Measurements from ENCODE around the gene RIT1.

The RIT1 gene

DNA sequence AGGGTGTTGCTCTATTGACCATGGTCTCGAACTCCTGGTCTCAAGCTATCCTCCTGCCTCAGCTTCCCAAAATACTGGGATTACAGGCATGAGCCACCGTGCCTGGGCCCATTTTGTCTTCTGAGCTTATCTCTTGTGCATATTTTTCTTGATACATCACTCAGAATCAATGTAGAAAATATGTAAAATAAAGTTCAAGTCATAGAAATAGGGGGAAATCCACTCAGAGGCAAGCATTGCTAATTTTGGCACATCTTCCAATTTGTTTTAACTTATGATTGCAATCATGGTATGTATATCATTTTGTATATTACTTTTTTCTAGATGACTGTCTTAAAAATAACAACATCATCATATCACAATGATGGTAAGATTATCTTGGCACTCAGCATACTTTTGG is 21.6 kb downstream of the RIT1 start:
- DNase-seq: no peak

DNA sequence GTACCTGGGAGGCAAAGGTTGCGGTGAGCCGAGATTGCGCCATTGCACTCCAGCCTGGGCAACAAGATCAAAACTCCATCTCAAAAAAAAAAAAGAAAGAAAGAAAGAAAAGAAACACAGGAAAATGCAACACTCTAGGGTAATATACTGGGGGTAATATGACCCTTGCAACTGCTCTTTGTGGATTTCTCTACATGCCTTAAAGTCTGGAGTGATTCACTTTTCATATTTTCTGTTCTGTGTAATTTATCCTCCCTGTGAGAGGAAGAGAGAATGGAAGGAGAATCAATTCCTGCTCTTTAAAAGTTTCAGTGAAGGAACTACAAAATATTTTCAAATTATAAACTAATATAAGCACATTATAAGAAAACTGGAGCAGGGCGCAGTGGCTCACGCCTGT is 22.7 kb downstream of the RIT1 start:
- DNase-seq: no peak

DNA sequence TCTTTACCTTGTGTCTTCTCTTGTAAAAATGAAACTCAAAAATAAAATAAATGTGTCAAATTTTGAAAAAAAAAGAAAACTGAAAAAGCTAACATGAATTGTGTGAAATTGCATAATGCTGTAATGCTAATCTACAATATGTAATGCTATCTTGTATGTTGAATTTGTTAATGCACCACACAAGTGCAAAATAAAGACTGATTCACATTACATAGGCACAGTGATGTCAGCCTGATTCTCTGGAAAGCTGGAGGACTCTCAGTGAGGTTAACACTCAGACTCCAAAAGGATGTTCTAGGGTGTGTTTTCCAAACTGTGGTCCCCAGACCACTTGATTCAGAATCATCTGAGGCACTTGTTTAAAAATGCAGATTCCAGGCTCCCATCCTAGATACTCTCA is 26.2 kb downstream of the RIT1 start:
- no peak for DNase-seq

DNA sequence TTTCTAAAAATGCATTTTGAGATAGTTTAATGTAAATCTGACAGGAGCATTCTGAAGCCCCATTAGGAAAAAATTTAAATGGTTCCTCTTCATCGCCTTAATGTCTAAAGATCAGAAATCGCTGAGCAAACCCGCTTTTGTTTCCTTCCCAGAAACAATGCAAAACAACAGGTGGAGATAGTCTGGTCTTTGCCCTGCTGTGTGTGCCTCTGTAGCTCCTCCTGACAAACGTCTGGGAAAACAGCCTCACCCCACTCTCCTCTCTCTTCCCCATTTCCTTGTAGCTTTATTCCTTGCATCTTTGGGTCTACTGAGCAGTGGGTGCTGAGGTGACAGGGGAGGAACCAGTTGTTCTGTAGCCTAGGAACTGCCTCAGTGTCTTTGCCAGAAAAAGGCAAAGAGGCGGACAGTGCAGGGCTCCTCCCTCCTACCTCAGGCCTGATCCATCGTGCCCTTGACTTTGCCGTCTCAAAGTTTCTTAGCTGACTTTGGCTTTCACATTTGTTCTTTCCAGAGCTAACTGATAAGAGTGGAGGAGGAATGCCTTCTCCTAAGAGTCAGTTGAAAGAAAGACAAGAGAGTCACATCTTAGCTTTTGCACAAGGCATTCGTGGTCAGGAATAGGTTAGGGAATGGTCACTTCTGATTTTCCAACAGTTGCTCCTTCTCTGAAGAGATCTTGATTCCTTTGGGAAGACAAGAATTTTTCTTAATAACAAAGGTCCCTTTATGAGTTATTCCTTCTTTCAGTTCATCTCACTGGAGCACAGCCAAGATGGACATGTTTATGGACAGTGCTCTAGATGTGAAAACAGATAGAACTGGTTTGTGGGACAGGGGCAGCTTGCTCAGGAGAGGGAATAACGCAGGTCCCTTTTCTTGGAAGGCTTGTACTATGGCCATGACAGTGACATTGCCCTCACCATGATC is 26.9 kb downstream of the RIT1 start:
- DNase-seq: no peak

DNA sequence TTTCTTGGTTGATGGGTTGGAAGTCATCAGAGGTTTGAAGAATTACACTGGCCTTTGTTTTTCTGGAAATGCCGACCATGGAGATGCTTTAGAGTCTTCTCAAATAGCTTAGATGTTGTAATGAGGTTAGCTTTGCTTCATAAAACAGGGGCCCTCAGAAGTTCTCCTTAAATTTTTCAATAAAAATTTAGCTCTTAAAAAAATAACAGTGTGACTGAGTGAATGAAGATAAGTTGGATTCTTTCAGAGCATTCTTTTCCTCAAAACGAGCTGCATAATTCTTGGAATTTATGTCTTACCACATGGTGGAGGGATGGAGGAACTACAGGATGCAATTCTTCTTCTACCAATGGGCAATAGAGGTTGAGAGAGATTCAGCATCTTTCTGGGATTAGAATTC is 28.4 kb downstream of the RIT1 start:
- no peak for DNase-seq

DNA sequence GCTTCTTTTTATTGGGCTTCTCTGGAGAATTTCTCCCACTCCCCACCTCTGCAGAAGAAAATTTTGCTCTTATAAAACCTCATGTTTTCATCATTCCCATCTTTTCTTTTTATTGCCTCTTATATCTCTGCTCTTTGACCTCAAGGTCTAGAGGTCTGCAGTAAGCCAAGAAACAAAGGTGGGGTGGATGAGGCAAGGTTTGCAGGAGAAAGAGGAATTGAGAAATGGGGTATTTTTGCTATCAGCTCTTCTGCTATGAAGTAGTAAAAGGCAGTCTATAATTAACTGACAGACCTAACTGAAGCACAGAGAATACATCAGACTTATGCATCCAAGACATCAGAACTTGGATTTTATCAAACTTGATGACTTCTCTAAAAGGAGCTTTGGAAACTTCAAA is 28.9 kb downstream of the RIT1 start:
- no peak for DNase-seq

DNA sequence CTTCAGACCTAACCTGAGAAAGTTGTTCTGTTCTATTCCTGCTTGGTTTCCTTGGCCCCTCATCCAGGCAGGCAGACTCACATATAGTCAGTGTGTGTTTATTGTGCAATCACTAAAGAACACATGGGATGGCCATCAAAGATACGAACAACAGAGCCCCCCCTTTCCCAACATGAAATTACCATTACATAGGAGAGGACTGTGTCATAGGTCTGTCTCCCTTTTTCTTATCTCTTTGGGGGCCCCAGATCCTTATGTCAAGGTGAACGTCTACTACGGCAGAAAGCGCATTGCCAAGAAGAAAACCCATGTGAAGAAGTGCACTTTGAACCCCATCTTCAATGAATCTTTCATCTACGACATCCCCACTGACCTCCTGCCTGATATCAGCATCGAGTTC is 30.2 kb downstream of the RIT1 start:
- DNase-seq: no peak

DNA sequence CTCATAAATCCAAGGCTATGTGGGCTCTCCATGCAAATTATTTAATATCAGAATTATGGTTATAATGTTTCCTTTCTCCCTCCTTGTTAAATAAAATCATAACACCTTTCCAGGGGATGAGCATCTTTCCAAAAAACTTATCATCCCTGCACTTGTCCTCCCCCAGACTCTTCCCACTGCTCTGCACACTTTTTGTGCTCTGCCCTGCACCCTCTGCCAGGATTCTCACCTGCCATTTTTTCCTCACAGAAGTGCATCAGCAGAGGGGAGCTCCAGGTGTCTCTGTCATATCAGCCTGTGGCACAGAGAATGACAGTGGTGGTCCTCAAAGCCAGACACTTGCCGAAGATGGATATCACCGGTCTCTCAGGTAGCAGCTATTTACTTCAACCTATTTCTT is 30.9 kb downstream of the RIT1 start:
- DNase-seq: no peak

DNA sequence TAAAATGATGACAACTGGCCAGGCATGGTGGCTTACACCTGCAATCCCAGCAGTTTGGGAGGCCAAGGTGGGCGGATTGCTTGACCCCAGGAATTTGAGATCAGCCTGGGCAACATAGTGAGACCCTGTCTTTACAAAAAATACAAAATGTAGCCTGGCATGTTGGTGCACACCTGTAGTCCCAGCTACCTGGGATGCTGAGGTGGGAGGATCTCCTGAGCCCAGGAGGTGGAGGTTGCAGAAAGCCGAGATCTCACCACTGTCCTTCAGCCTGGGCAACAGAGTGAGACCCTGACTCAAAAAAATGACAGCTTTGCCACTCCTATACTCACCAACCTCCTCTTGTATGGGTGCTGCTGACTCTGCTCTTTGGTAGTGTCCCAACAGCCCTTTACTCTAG is 33.2 kb downstream of the RIT1 start:
- DNase-seq: no peak

DNA sequence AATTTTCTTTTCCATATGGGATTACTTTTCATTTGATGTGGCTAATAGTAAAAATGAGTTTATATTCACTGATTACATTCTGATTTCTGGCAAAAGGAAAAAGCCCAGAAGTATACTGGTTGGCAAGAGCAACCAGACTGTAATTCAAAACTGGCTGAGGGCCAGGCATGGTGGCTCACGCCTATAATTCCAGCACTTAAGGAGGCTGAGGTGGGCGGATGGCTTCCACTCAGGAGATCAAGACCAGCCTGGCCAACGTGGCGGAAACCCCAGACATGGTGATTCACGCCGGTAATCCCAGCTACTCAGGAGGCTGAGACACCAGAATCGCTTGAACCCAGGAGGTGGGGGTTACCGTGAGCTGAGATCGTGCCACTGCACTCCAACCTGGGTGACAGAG is 37.3 kb downstream of the RIT1 start:
- no peak for DNase-seq

DNA sequence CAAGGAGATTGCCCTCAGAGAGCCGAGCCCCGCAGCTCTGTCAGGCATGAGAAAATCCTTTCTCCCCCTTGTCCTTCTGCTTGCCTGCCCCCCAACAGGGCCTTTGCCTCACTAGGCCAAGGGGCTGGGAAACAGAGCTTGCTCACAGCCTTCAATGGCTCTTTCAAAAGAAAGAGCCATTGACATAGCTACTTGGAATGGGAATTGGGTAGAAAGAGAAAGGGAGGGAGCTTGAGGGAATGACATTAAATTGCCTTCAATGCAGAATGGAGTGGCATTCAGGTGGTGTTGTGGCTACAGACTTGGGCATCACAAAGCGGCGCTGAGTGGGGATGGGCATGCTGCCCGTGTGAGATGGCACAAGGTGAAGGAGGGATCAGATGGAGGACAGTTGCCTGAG is 38.6 kb downstream of the RIT1 start:
- no peak for DNase-seq

DNA sequence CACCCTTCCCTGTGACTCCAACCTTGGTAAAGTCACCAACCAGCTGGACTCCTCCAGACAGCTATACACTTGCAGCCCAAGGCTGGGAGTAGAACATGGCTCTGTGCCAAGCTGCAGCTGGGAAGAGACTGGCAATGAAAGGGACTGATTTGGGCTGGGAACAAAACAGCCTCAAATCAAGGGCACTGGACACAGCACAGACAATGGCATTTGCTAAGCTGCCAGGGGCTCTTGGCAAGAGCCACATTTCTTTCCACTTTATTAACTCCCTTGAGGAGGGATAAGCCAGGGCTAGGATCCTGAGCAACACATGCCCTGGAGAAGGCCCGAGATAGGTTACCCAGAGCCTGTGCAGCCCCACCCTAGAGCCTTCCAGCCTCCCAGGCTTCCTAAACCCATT is 39.8 kb downstream of the RIT1 start:
- no peak for DNase-seq

DNA sequence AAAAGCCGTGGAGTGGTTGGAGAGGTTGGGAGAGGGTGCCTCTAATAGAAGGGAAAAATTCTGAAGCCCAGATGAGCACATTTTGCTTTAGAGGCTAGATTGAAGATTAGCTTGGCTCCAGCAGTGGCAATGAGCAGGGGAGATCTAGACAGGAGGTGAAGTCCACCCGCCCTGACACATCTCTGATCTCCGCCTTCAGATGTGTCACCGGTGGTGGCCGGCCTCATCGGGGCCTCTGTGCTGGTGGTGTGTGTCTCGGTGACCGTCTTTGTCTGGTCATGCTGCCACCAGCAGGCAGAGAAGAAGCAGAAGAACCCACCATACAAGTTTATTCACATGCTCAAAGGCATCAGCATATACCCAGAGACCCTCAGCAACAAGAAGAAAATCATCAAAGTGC is 43.4 kb downstream of the RIT1 start:
- no peak for DNase-seq

DNA sequence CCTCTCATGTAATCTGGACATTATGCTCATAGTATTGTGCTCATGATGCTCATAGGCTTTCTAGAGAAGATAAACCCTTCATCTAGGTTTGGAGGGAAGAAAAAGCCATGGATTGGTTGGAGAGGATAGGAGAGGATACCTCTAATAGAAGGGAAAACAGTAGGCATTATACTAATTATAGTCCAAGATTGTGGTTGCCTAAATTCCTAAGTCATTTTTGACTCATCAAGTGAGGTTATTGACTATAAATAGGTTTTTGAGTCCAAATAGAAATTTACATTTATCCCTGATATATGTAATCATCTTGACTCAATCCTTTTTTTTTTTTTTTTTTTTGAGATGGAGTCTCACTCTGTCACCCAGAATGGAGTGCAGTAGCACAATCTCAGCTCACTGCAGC is 46.8 kb downstream of the RIT1 start:
- DNase-seq: no peak

DNA sequence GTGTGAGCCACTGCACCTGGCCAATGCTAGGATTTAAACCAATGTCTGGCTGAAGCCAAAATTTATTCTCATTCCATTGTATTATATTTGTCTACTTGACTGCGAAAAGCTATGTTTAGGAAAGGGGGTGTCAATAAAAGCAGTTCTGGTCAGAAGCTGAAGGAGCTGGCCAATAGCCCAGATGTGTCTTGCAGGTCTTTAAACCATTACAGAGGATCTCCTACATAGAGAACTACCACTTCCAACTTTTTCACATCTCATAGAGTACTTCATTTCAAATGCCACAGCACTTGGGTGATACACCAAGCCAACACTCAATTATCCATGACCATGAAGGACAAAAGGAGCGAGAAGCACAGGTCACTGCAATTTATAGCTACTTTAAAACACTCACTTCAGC is 49.3 kb downstream of the RIT1 start:
- DNase-seq: no peak

DNA sequence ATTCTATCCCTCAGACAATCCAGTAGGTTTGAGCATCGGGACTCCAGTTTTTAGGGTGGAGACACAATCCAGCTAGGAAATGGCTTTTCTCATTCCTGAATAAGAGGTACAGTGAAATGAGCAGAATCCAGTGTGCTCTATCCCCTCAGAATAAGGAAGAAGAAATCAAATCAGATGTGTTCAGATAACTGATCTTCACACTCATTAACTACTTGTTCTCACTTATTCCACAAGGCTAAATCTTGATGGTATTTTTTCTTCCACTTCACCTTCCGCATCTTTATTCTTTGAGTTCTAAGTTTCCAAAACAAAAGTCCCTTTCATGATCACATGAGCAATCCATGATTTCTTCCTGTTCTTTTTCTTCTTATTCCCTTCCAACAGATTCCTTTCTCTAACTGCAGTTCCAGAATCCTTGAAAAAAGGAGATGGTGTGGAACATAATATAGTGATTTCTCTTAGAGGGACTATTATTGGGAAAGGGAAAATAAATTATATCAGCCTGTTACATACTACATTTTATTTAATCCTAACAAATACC is 50.1 kb downstream of the RIT1 start:
- no peak for DNase-seq

DNA sequence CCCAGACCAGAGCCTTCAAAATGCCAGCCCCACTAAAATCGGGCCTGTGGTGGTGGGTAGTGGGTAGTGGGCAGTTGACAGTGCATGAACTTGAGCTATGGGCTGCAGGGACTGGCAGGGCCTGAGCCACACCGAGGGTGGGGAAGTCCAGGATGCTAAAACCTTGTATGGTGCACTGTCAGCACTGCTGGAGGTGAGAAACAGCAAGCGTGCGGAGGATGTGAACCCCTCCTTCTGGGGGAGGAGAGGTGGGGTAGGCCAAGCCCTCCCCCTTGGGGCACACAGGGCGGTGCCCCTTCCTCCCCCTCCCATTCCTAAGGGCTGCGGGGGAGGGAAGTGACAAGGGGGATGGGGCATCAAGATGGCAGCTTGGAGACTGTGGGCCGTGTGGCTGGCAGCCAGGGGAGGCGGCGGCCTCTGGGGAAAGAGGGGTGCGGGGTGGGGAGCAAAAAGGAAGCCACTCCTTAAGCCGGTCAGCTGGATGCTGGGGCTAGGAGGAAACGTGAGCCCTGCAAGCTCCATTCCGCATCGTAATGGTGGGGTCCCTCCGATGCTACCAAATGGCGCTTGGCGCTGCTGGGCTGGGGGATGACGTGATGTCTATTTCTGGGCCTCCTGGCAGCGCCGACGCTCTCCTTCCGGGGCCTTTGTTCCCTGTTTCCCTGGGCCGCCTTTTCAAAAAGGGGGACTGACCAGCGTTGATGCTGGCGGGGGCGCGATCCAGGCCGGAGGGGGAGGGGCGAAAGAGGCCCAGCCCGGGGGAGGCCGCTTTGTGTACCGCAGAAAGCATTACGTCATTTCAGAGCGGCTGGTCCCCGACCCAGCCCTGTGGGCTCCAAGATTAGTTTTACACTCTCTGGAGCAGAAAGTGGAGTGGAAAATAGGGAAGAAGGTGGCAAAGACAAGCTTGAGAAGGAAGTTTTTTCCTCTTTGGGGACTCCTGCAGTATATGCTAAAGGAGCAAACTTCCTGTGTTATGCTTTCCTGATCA is 51.0 kb downstream of the RIT1 start:
- peak; percentile 51 for DNase-seq

DNA sequence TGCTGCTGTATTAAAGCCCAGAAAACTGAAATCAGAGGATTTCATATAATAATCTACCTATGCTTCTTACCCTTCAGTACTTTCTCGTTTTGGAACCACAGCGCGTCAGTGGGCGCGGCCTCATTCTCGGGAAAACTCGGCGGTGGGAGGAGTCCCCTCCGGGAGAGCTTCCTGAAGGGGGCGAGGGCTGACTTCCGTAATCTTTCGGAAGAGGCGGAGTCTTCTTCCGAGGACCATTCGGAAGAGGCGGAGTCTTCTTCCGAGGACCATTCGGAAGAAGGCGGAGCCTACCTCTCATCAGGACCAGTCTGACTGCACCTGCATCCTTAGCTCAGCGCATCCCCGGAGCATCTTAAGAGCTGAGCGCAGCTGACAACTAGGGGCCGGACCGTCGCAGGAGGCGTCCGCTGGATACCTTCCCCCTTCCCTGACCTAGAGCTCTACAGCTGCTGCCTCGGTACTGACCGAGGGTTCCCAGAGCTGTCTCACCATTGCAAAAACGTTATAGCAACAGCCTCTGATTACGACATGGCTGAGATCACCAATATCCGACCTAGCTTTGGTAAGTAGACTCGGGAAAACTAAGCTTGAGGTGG is 51.8 kb downstream of the RIT1 start, which contains the start of gene SYT11:
TSS of gene SYT11 (plus strand) at position 334 of the 596 bp plus-strand sequence. CDS start at position 529, 195 bp downstream.
- DNase-seq: peak; percentile 93

DNA sequence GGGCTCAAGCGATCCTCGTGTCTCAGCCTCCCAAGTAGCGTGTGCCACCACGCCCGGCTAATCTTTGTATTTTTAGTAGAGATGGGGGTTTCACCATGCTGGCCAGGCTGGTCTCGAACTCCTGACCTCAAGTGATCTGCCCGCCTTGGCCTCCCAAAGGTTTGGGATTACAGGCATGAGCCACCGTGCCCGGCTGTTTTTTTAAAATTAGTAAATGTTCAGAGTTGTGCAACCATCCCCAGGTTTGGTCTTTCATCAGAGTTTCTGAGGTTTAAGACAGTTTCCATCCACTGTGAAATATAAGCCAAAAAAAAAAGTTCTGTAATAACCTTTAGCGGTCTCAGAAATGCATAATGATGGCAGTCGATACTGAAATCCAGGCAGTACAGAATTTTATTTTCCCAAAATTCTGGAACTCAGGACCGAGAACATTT is 52.3 kb downstream of the RIT1 start:
- no peak for DNase-seq

DNA sequence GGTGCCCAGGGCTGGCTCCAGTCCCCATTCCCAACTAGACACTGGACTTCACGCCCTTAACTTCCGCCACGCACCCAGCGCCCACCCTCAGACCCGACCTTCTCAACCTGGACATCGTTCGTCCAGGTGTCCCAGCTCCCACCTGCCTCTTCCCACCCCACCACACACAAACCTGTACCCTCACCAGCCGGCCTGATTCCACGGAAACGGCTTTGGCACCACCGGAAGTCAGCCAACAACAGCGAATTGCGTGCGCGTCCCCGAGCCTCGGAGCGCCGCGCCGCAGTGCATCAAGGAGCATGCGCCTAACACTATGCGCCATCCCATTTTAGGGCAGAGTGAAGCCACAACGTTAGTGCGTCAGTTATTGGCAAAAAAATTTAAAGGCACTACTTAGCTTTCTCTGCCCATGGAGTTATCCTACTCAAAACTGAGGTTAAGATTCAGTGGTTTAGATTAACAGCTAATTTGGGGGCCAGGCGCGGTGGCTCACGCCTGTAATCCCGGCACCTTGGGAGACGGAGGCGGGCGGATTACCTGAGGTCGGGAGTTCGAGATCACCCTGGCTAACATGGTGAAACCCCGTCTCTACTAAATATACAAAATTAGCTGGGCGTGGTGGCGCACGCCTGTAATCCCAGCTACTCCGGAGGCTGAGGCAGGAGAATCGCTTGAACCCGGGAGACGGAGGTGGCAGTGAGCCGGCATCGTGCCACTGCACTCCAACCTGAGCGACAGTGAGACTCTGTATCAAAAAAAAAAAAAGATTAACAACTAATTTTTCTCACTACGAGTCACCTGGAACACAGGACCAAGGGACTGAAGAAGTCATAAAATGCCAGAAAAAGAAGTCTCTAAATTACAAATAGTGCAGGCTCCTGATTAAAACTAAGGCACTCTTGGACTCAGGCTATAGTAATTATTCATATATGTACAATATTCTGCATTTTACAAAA is 53.9 kb downstream of the RIT1 start, which contains the start of gene GON4L:
TSS of gene GON4L (minus strand) at position 240 of the 956 bp plus-strand sequence. CDS start 3,434 bp downstream, outside the sequence.
- peak; percentile 86 for DNase-seq

DNA sequence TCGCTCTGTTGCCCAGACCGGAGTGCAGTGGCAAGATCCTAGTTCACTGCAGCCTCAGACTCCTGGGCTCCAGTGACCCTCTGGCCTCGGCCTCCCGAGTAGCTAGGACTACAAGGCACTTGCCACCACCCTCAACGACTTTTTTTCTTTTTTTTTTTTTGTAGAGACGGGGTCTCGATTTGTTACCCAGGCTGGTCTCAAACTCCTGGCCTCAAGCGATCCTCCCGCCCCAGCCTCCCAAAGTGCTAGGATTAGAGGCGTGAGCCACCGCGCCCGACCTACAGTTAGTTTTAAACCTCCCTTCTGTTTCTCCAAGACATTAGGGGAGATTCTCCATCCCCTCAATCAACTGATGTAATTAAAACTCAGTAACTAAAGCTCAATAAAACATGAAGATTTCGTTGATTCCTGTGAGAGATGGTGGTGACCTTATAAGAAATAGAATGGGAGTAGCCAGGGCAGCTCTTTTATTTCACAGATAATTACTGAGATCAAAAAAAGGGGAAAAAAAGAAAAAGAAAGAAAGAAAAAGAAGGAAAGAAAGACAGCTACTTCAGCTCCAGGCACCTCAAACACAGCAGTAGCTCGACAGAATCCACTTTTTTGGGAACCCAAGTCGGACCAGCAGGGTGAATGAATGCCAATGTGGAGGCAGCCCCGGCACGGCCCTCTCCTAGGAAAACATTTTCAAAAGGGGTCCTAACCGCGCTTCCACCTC is 54.7 kb downstream of the RIT1 start:
- no peak for DNase-seq
